ENCODE data around the gene NHLH1. TPM values are rescaled to one million over a fixed set of nuclear protein-coding genes. Genes with fewer than 3 reads are reported as not detected.

The NHLH1 gene
- total RNA-seq: 0.11 and 0.12 TPM in 2 replicates
- polyA plus RNA-seq: 1.6 TPM in 1 of 2 replicates, not detected in the other

DNA sequence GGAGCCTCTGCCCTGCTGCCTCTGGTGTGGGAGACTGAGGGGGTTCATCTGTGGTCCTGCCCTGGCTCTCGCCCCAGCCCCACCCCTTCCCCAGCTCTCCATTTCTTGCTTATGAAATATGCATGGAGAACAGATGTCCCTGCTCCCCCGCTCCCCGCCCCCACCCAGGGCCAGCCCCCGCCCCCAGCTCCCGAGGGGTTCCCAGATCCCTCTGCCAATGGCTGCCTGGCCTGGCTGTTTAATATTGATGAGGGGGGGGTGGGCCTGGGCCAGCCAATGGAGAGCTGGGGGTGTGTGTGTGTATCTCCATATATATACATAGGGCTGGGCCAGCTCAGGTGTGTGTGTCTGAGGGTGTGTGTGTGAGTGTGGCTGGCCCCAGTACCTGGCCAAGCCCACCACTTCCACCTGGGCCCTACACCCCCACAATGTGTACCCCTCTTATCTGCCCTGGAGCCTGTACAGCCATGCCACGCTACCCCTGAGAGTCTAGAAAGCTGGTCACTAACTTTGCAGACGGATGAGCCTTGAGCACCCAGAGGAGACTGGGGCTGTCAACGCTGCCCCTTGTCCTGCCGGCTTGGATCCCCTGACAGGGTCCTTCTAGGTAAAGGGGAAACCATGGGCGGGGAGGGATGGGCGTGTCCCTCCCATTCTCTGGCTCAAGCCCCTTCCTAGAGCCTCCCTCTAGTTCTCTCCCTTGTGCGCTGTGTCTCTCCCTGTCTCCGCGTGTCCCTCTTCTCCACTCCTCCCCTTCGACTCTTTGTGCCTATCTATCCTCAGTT is at the start of gene NHLH1:
NHLH1 (plus strand) TSS at position 341 of the 785 bp plus-strand sequence. CDS start 3,661 bp downstream, outside the sequence.
- DNase-seq (ENCODE audit: low read depth in 1 of 2, low spot score in 1 of 2): no peak
- no peaks in the 10 kb centered on the region for H3K9me3 ChIP-seq (ENCODE audit: low read depth)
- H3K27ac ChIP-seq: no peak within 1 kb of the TSS
- TF ChIP-seq CTCF (IDR thresholded peaks at IDR 0.05; ENCODE audit: low read depth, low read length): no peak
- H3K27me3 ChIP-seq: no peaks in the 10 kb centered on the region
- H3K36me3 ChIP-seq: no peaks in the 10 kb centered on the region
- H3K4me3 ChIP-seq: no peak within 1 kb of the TSS
- H3K4me1 ChIP-seq (ENCODE audit: low read depth): peaks cover 14% of the 10 kb centered on the region

GRCh38 chr1:160322831-160323230 is 44.0 kb upstream of the NHLH1 start:
- Histone ChIP-seq H3K9me3 (ENCODE audit: low read depth) (no peaks in the 10 kb centered on the region), H3K27ac (no peak overlapping the region), H3K4me3 (no peak overlapping the region), H3K4me1 (ENCODE audit: low read depth) (no peaks in the 10 kb centered on the region), H3K27me3 (no peaks in the 10 kb centered on the region), H3K36me3 (peaks cover 36% of the 10 kb centered on the region)
- TF ChIP-seq CTCF (IDR thresholded peaks at IDR 0.05; ENCODE audit: low read depth, low read length): no peak
- no peak for DNase-seq (ENCODE audit: low read depth in 1 of 2, low spot score in 1 of 2)

GRCh38 chr1:160325252-160325651 is 41.6 kb upstream of the NHLH1 start:
- TF ChIP-seq CTCF (IDR thresholded peaks at IDR 0.05; ENCODE audit: low read depth, low read length): no peak
- Histone ChIP-seq H3K9me3 (ENCODE audit: low read depth) (no peaks in the 10 kb centered on the region), H3K4me1 (ENCODE audit: low read depth) (no peaks in the 10 kb centered on the region), H3K4me3 (no peak overlapping the region), H3K27me3 (no peaks in the 10 kb centered on the region), H3K36me3 (peaks cover 52% of the 10 kb centered on the region), H3K27ac (no peak overlapping the region)
- DNase-seq (ENCODE audit: low read depth in 1 of 2, low spot score in 1 of 2): no peak

GRCh38 chr1:160326418-160326817 is 40.5 kb upstream of the NHLH1 start:
- Histone ChIP-seq H3K27ac (no peak overlapping the region), H3K36me3 (peaks cover 64% of the 10 kb centered on the region), H3K4me3 (no peak overlapping the region), H3K27me3 (no peaks in the 10 kb centered on the region), H3K9me3 (ENCODE audit: low read depth) (no peaks in the 10 kb centered on the region), H3K4me1 (ENCODE audit: low read depth) (no peaks in the 10 kb centered on the region)
- no peak for TF ChIP-seq CTCF (IDR thresholded peaks at IDR 0.05; ENCODE audit: low read depth, low read length)
- DNase-seq (ENCODE audit: low read depth in 1 of 2, low spot score in 1 of 2): no peak

DNA sequence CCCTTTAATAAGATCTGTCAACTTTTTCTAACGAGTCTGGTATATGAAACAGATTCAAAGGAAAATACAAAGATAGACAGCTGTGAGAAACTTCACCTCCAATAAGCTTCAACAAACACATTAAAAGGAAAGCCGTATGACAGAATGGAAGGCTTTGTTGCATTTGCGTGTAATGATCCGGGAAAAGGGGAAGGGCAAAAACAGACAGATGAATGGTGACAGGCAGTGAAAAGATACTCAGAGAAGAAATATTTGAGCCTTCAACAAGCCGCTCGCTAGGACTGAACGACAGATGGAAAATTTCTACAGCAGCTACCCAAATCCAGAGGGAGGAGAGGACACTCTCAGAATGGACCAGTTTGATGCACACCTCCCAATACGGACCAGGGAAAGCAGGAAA is 38.7 kb upstream of the NHLH1 start:
- Histone ChIP-seq H3K4me3 (no peak overlapping the region), H3K9me3 (ENCODE audit: low read depth) (no peaks in the 10 kb centered on the region), H3K4me1 (ENCODE audit: low read depth) (no peaks in the 10 kb centered on the region), H3K36me3 (peaks cover 74% of the 10 kb centered on the region), H3K27me3 (no peaks in the 10 kb centered on the region), H3K27ac (no peak overlapping the region)
- no peak for TF ChIP-seq CTCF (IDR thresholded peaks at IDR 0.05; ENCODE audit: low read depth, low read length)
- DNase-seq (ENCODE audit: low read depth in 1 of 2, low spot score in 1 of 2): no peak

Data from cardiac muscle cell (in vitro differentiated cells and primary cell).